Neural cell (in vitro differentiated cells): ENCODE results near the gene FARP1. TPM values are rescaled to one million over a fixed set of nuclear protein-coding genes. Genes with fewer than 3 reads are reported as not detected.

ENCODE experiments used
- H2AFZ ChIP-seq: fragments of 200-600, 300-800 bp; sonication (generic), shearing (Covaris generic); 2 replicates; pipeline ENCODE4 v1.6.0; 2014; ENCODE audit warnings: low read depth, mild to moderate bottlenecking, antibody characterized with exemption, low read length, moderate library complexity
- H3F3A ChIP-seq: fragments of 200-600 bp; shearing (Covaris generic); 2 replicates; pipeline ENCODE4 v1.6.1; 2016; ENCODE audit warnings: mild to moderate bottlenecking, moderate library complexity, mixed read lengths, antibody characterized with exemption, low read length; ENCODE audit not compliant: insufficient read depth, poor library complexity, severe bottlenecking
- H3K27ac ChIP-seq: fragments of 200-600, 300-800 bp; sonication (generic), shearing (Covaris generic); 2 replicates; pipeline ENCODE4 v1.5.1; 2014; ENCODE audit warnings: mild to moderate bottlenecking, low read length, moderate library complexity
- H3K27me3 ChIP-seq: fragments of 300-800, 200-600 bp; sonication (generic), shearing (Covaris generic); 2 replicates; pipeline ENCODE4 v1.6.0; 2014; ENCODE audit warnings: mild to moderate bottlenecking, low read depth, low read length, moderate library complexity; ENCODE audit not compliant: insufficient read depth
- H3K36me3 ChIP-seq: fragments of 300-800, 200-600 bp; sonication (generic), shearing (Covaris generic); 2 replicates; pipeline ENCODE4 v1.5.1; 2014; ENCODE audit warnings: mild to moderate bottlenecking, antibody characterized with exemption, low read length, moderate library complexity; ENCODE audit not compliant: insufficient read depth
- H3K4me2 ChIP-seq: fragments of 300-800, 200-600 bp; sonication (generic), shearing (Covaris generic); 2 replicates; pipeline ENCODE4 v1.6.0; 2014; ENCODE audit warnings: mild to moderate bottlenecking, low read length
- H3K4me3 ChIP-seq: fragments of 300-800, 200-600 bp; sonication (generic), shearing (Covaris generic); 2 replicates; pipeline ENCODE4 v1.5.1; 2014; ENCODE audit warnings: mild to moderate bottlenecking, low read length, moderate library complexity
- H3K79me2 ChIP-seq: fragments of 200-600 bp; shearing (Covaris generic); replicated peaks from 2 replicates; pipeline ENCODE4 v1.6.0; 2014; ENCODE audit warnings: mild to moderate bottlenecking, low read length, moderate library complexity; ENCODE audit not compliant: insufficient read depth
- H3K9ac ChIP-seq: fragments of 300-800, 200-600 bp; sonication (generic), shearing (Covaris generic); 2 replicates; pipeline ENCODE4 v1.6.1; 2016; ENCODE audit warnings: mild to moderate bottlenecking, low read length, mixed read lengths
- H3K9me2 ChIP-seq: fragments of 200-600 bp; shearing (Covaris generic); 2 replicates; pipeline ENCODE4 v1.6.1; 2016; ENCODE audit warnings: mild to moderate bottlenecking, low read length, mixed read lengths; ENCODE audit not compliant: insufficient read depth
- H3K9me3 ChIP-seq: fragments of 200-600, 300-800 bp; sonication (generic), shearing (Covaris generic); 2 replicates; pipeline ENCODE4 v1.6.1; 2016; ENCODE audit warnings: mild to moderate bottlenecking, mixed run types, low read length, moderate library complexity, mixed read lengths
- H4K20me1 ChIP-seq: fragments of 200-600 bp; shearing (Covaris generic); 2 replicates; pipeline ENCODE4 v1.6.1; 2016; ENCODE audit warnings: mild to moderate bottlenecking, mixed run types; ENCODE audit not compliant: insufficient read depth
- EP300 ChIP-seq: fragments of 450-650 bp; conservative IDR thresholded peaks from 2 replicates; pipeline ENCODE4 v1.6.1; 2014; ENCODE audit warnings: antibody characterized with exemption, mild to moderate bottlenecking, moderate library complexity; ENCODE audit not compliant: poor library complexity, severe bottlenecking
- EZH2 ChIP-seq: fragments of 200-600, 300-800 bp; shearing (Covaris generic), sonication (generic); IDR thresholded peaks from 2 replicates; pipeline ENCODE4 v1.6.1; 2014; ENCODE audit warnings: antibody characterized with exemption, low read length, borderline replicate concordance, mild to moderate bottlenecking; ENCODE audit not compliant: insufficient read depth, poor library complexity, severe bottlenecking
- MXI1 ChIP-seq: fragments of 450-650 bp; conservative IDR thresholded peaks from 2 replicates; pipeline ENCODE4 v1.6.1; 2014; ENCODE audit warnings: antibody characterized with exemption, mild to moderate bottlenecking; ENCODE audit not compliant: poor library complexity, severe bottlenecking
- POLR2AphosphoS5 ChIP-seq: IDR thresholded peaks from 2 replicates; pipeline ENCODE4 v1.6.1; 2012
- RAD21 ChIP-seq: fragments of 450-650 bp; conservative IDR thresholded peaks from 2 replicates; pipeline ENCODE4 v1.6.1; 2014; ENCODE audit warnings: antibody characterized with exemption, mild to moderate bottlenecking, moderate library complexity
- SMC3 ChIP-seq: fragments of 450-650 bp; conservative IDR thresholded peaks from 2 replicates; pipeline ENCODE4 v1.6.1; 2014; ENCODE audit warnings: antibody characterized with exemption, mild to moderate bottlenecking, moderate library complexity; ENCODE audit not compliant: poor library complexity
- TAF1 ChIP-seq: IDR thresholded peaks from 2 replicates; pipeline ENCODE4 v1.6.1; 2012; ENCODE audit warnings: low read depth
- polyA plus RNA-seq: library from polyadenylated mRNA; depleted of rRNA; stranded (reverse); fragments of >200 nt; gene quantifications from 2 replicates; pipeline ENCODE4 v1.2.3, GENCODE V29; 2014
- TF ChIP-seq, protein P1 (sequence below): fragments of 450-650 bp; IDR thresholded peaks from 2 replicates; pipeline ENCODE4 v1.5.1; 2014; ENCODE audit warnings: antibody characterized with exemption, mild to moderate bottlenecking, moderate library complexity; ENCODE audit not compliant: poor library complexity, severe bottlenecking
- TF ChIP-seq, protein P2 (sequence below): IDR thresholded peaks from 2 replicates; pipeline ENCODE4 v1.6.1; 2012; ENCODE audit warnings: borderline replicate concordance

Gene FARP1
- polyA plus RNA-seq, 1 donor from 2014 or later, result 19.7 TPM

DNA sequence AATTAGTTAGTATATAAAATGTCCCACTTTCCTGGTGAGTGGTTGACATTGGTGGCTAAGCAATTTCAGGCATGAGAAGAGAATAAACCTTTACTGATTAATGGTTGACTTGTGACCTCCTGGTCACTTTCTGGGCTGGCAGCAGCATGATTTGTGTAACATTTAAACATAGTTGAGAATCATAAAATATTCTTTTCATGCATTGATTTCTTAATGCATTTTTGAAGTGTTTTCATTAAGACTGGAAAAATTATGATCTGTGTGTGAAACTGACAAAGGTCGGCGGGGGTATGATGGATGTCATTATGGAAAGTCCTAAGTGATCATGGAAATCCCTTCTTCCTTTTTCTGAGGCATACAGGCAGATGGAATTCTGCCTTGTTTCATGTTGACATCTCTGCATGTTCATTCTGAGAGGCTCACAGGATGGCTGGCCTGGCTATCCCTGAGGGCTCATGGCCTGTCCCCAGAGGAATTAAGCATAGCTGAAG lies 132.8 kb downstream of the FARP1 start:
- Histone ChIP-seq H3K4me3 (peak overlapping the region; percentile 48), H3K9me3 (no peaks in the 10 kb centered on the region), H3K4me2 (peak overlapping the region; percentile 46), H3K27me3 (no peaks in the 10 kb centered on the region), H3K9ac (peak overlapping the region; percentile 27), H4K20me1 (no peaks in the 10 kb centered on the region), H3F3A (peaks cover 21% of the 10 kb centered on the region), H2AFZ (no peak overlapping the region), H3K27ac (peak overlapping the region; percentile 84), H3K36me3 (no peaks in the 10 kb centered on the region), H3K9me2 (no peaks in the 10 kb centered on the region), H3K79me2 (peaks cover 36% of the 10 kb centered on the region)
- TF ChIP-seq, protein P1, sequence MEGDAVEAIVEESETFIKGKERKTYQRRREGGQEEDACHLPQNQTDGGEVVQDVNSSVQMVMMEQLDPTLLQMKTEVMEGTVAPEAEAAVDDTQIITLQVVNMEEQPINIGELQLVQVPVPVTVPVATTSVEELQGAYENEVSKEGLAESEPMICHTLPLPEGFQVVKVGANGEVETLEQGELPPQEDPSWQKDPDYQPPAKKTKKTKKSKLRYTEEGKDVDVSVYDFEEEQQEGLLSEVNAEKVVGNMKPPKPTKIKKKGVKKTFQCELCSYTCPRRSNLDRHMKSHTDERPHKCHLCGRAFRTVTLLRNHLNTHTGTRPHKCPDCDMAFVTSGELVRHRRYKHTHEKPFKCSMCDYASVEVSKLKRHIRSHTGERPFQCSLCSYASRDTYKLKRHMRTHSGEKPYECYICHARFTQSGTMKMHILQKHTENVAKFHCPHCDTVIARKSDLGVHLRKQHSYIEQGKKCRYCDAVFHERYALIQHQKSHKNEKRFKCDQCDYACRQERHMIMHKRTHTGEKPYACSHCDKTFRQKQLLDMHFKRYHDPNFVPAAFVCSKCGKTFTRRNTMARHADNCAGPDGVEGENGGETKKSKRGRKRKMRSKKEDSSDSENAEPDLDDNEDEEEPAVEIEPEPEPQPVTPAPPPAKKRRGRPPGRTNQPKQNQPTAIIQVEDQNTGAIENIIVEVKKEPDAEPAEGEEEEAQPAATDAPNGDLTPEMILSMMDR, result no peak
- TF ChIP-seq EP300, result no peak
- TF ChIP-seq POLR2AphosphoS5, result no peak
- TF ChIP-seq RAD21, result no peak
- TF ChIP-seq EZH2, result no peak
- TF ChIP-seq, protein P2, sequence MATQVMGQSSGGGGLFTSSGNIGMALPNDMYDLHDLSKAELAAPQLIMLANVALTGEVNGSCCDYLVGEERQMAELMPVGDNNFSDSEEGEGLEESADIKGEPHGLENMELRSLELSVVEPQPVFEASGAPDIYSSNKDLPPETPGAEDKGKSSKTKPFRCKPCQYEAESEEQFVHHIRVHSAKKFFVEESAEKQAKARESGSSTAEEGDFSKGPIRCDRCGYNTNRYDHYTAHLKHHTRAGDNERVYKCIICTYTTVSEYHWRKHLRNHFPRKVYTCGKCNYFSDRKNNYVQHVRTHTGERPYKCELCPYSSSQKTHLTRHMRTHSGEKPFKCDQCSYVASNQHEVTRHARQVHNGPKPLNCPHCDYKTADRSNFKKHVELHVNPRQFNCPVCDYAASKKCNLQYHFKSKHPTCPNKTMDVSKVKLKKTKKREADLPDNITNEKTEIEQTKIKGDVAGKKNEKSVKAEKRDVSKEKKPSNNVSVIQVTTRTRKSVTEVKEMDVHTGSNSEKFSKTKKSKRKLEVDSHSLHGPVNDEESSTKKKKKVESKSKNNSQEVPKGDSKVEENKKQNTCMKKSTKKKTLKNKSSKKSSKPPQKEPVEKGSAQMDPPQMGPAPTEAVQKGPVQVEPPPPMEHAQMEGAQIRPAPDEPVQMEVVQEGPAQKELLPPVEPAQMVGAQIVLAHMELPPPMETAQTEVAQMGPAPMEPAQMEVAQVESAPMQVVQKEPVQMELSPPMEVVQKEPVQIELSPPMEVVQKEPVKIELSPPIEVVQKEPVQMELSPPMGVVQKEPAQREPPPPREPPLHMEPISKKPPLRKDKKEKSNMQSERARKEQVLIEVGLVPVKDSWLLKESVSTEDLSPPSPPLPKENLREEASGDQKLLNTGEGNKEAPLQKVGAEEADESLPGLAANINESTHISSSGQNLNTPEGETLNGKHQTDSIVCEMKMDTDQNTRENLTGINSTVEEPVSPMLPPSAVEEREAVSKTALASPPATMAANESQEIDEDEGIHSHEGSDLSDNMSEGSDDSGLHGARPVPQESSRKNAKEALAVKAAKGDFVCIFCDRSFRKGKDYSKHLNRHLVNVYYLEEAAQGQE, result peak; percentile 89

DNA sequence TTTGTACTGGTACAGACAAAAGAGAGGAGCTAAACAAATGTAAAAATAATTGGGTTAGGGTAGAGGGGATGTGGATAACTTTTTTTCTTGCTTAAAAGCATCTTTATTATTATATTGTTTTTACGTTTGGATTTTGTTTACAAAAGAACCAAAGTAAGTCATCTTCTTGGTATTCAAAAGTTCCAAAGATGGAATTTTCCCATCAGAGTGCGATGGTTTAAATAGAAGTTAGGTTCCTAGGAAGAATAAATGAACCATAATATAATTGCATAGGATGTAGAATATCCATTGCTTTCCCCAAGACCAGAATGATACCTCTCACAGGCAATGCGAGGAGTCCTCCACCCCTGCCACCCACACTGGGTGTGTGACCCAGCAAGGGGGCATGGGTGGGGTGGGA lies 133.6 kb downstream of the FARP1 start:
- Histone ChIP-seq H2AFZ (no peak overlapping the region), H3K4me3 (peak overlapping the region; percentile 48), H3K9me2 (no peaks in the 10 kb centered on the region), H3K79me2 (peaks cover 40% of the 10 kb centered on the region), H3K36me3 (no peaks in the 10 kb centered on the region), H3K4me2 (peak overlapping the region; percentile 46), H3K27me3 (no peaks in the 10 kb centered on the region), H4K20me1 (no peaks in the 10 kb centered on the region), H3F3A (peaks cover 21% of the 10 kb centered on the region), H3K9ac (no peak overlapping the region), H3K27ac (peak overlapping the region; percentile 84), H3K9me3 (no peaks in the 10 kb centered on the region)
- TF ChIP-seq EZH2 (no peak), SMC3 (no peak), POLR2AphosphoS5 (no peak), RAD21 (no peak), MXI1 (no peak), EP300 (no peak), TAF1 (no peak)
- TF ChIP-seq, protein P2, result no peak
- TF ChIP-seq, protein P1, result no peak
